Activated CD8-positive, alpha-beta memory T cell treated with anti-CD3 and anti-CD28 coated beads, Interleukin-2, amount 50 U/mL, for 1 hour (primary cell): Measurements from ENCODE around the gene INSIG2.

Source experiments
- DNase-seq: peaks from one replicate; pipeline ENCODE4 v3.0.0-alpha.2; 2020; ENCODE audit errors: extremely low read depth

Gene INSIG2

GRCh38 chr2:118102433-118103082 lies 14.3 kb downstream of the INSIG2 start:
- DNase-seq: no peak

DNA sequence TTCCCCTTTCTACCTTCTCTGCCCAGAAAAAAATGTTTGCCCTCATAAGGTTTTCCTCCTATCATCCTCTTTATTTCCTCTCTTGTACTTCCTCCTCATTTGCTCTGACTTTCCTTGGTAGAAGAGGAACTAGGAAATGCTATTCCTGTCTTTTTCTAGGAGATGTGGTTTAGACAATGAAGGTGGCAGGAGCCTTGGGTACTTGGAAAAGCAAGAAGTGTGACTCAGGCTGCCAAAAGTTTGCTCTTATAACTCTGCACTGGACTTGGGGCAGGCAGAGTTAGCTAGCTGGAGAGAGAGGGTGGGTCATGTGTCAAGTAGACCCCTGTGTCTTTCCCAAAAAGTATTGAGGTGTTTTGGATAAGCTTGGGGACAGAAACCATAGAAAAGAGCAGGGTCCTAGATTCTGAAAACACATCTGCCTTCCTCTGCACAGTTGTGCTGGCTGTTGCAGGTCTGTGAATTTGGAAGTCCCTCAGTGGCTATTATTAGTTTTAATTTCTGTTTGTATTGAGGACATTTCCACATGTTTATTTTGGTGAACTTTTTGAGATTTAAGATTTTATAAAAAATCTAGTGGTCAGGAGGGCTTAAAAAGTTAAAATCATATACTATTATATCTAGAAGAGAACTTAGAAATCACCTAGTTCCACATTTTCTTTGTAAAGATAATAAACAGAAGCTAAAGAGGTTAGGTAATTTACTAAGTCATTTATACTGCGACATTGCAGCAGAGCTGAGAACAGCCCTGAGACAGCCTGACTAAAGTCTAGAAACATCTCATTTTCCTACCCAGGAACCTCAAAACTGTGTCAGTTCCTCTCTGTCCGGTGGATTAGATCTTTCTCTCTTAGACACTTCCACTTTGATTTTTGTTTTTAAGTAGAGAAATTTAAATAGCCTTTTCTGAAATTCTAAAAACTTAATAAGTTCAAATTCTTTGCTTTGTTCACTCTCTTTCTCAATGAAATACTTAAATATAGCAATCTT lies 16.0 kb downstream of the INSIG2 start:
- no peak for DNase-seq

GRCh38 chr2:118105497-118105896 lies 17.2 kb downstream of the INSIG2 start:
- no peak for DNase-seq

DNA sequence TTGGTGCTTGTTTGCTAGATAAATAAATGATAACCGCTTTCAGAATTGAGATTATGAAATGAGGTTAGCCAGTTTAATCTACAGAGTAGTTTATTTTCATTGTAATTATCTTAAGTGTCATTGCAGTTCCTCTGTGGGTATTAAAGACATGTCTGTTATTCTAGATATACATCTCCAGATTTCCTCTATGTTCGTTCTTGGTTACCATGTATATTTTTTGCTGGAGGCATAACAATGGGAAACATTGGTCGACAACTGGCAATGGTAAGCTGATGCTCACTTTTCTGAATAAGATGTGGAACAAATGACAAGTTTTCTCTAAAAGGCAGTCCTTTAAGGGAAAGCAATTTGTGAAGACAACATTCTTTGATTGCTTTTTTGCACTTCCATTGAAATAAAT lies 18.7 kb downstream of the INSIG2 start:
- DNase-seq: no peak

- no peak for DNase-seq
Measured at GRCh38 chr2:118110310-118110709, 22.0 kb downstream of the INSIG2 start.

DNA sequence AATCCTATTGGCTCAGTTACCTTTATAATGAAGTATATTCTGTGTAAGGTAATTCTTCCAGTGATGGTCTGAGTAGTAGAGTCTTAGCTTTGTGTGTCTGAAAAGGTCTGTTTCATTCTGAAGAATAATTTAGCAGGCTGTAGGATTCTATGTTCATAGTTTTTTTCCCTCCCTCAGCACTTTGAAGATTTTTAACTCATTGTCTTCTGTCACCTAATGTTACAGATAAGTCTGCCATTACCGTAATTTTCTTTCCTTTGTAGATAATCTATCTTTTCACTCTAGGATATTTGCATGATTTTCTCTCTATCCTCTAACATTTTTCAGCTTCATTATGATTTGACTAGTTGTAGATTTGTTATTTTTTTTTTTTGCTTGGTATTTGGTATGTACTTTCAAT lies 22.7 kb downstream of the INSIG2 start:
- DNase-seq: no peak

DNA sequence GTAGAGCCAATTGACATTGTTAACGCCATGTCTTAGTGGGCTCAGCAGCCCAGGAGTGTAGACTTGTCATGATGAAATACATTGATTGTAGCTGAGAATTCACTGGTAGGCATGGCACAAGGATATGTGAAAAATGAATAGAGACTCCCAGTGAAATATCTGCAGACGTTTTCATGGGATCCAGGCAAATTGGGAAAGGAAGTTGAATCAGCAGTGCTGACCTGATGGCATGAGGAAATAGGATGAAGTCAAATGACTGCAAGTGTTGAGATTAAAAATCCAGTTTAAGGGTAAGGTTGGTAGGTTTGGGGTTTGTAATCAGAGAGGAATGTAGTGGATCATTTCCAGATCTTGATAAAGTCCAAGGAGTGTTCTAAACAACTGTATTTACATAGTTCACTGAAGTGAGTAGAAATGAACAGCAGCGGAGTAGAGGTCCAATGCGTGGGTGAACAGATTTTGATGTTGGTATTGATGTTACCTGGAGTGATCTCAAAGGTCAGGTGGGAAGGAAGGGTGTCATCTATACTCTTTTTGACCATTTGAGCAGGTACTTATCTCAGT lies 24.6 kb downstream of the INSIG2 start:
- no peak for DNase-seq

DNA sequence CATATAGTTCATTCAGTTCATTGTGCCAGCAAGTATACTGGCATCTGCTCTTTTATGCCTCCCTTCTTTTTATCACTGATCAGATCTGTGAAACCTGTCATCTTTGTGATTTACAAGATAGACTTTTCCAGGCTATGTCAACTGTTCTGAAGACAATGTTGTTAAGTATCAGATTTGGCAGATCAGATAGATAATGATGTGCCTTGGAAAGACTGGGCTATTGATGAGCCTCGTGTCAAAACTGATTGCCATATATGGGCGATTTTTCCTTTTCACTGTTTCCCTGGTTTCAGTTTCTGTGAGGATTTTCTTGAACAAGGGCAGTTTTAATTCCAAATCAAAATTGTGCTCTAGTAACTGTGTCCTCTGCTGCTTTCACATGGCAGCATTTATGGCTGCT lies 26.6 kb downstream of the INSIG2 start:
- DNase-seq: no peak

DNA sequence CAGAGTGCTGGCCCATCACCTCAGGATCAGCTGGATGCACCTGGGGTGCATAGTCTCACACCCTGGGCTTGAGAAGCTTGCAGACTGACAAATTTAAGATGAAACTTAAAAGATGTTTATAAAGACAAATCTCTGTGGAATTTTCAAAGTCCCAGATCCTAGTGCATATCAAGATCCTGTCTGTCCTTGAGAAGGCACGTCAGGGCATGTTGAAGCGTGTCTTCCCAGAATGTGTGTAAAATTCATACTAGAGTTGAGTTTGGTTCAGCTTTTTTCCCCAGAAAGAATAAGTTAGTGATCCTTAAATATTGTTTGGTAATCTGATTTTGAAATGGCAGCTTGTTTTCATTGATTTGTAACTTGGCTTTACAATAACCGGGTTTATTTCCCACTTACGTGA lies 27.5 kb downstream of the INSIG2 start:
- no peak for DNase-seq

GRCh38 chr2:118118479-118118878 lies 30.2 kb downstream of the INSIG2 start:
- DNase-seq: no peak

DNA sequence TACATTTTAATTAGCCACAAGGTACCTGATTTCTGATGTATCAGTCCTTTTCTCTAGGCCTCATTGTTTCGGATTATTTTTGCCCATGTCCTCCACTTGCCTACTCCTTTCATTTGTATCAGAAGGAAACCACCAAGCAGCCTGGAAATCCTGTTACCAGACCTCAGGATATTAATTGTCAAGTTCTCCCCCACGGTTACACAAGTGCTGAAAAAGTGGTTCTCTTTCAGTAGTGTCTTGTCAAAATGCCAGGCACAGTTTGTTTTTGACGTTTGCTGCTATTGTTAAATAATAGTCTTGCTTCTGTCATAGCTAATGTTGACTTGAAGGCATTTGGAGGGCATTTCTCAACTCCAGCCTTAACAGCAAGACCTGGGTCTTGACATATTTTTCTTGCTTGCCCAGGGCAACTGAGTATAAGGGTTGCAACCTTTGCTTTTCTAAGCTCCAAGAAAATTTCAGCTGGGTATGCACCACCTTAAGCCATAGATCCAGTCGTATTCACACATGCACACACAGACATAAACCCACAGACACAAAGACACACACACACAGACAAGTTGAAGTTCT lies 31.0 kb downstream of the INSIG2 start:
- DNase-seq: no peak

DNA sequence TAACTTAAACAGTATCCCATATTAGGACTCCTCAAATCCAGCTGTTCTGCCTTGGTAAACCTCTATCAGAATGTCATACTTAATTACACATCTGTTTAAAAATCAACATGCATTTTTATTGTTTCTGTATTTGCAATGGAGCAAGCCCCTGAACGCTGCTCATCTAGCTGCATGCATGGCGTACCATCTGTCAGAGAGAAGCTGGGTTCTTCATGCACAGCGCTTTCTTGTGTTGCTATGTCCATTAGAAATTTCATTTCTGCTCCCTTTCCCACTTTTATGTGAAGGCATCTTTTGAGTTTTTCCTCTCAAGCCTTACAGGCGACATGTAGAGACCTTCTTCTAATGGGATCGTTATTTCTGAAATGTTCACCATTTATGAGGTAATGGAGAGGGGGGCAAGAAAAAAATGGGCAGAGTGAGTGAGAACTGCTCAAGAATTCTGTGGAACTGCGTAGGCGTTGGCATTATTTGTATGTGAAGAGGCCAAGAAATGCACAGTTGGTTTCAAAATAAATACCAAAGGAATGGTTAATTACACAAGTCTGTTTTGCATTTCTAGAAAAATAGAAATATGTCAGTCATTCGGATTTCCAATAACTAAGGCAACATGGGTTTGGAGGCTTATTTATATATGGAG lies 31.6 kb downstream of the INSIG2 start:
- DNase-seq: no peak

GRCh38 chr2:118120401-118120780 lies 32.1 kb downstream of the INSIG2 start:
- no peak for DNase-seq

DNA sequence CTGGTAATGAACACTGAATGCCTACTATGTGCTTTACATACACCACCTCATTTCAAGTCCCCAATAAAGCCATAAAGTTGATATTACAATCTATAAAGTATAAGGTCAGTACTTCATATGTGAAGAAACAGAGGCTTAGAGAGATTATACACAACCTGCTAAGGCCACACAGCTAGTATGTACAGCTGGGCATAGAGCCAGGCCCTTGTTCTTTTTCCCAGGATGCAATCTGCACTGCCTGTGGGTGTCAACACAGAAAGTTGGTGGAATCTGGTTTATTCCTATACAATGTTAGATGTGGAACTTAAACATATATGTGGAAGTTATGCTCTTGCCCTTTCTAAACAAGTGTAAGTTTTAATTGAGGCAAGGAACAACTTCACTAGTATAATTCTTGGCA lies 32.8 kb downstream of the INSIG2 start:
- no peak for DNase-seq

DNA sequence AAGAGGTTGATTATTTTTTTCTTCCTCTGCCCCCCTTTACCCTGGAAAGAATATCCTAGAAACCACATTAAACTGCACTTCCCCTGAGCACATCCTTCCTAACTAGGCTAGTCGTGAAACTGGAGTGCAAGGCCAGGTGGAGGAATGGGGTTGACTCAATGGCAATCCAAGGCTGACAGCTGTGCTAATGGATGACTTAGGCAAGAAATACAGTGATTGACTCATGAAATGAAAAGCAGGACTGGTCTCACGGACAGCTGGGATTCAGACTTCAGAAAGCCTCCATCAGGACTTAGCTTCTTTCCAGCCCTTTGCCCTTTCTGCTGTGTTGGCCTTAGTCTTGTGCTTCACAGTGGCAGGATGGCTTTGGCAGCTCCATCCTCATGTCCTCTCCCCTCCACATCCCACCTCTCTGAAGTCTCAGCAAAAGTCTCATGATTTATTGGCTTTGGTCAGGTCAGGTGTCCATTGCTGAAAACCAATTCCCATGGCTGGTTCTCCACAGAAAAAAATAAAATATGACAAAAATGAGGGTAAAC lies 33.8 kb downstream of the INSIG2 start:
- DNase-seq: no peak

- DNase-seq: no peak
Measured at GRCh38 chr2:118122594-118123281, 34.5 kb downstream of the INSIG2 start.

- no peak for DNase-seq
Measured at GRCh38 chr2:118123561-118124232, 35.4 kb downstream of the INSIG2 start.

DNA sequence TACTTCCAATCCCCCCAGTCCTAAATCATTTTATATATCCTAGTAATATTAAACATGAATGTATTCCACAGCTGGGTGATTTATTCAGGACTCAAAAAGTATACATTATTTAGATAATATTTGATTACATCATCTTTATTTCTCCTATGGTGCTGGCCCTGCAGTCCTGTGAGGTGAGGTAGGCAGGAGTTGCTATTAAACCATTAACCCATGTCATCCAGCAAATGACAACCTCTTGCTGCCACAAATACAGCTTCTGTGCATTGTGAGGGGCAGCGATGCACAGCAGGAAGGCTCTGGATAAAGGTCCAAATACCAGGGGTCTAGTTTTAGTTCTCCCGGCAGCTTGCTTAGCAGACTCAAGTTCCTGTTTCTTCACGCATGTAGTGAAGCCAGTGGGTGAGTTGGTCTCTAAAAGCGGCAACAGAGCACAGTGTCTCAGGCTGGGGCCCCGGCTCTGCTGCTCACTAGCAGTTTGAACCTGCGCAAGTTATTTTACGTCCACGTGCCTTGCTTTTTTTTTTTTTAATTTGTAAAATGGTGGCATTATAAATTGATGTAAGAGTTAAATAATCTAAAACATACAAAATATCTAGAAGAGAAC lies 36.1 kb downstream of the INSIG2 start:
- DNase-seq: no peak

DNA sequence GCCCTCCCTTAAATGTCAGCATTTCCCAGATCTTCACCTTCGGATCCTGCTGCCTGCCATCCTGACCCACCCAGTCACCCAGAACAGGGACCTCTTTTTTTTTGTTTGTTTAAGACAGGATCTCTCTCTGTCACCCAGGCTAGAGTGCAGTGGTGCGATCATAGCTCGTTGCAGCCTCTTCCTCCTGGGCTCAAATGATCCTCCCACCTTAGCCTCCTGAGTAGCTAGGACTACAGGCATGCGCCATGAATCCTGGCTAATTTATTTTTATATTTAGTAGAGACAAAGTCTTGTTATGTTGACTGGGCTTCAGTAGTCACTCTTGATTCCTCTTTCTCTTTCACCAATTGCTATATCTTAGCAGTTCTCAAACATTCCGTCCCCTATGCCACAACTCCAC lies 39.0 kb downstream of the INSIG2 start:
- no peak for DNase-seq

DNA sequence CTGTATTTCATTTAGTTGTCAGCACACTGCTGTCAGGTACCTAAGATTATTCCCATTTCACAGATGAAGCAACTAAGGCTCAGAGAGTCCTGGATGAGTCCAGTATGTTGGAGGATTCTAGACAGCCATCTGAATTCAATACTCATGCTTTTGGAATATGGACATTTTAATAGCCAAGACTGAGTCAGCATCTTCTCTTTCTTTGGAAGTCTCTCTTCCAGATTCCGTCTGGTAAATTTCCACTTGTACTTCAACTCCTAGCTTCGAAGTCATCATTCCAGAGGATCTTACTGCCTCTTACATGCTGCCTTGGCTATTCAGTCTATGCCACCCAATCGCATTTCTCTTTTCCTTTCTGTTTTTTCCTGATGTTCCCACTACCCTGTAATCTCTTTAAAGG lies 40.6 kb downstream of the INSIG2 start:
- DNase-seq: no peak
